ENCODE results near the gene ALKBH1. TPM values are rescaled to one million over a fixed set of nuclear protein-coding genes. Genes with fewer than 3 reads are reported as not detected.

Gene ALKBH1
- polyA plus RNA-seq, 1 donor from 2014 or later, result 20.8 TPM

GRCh38 chr14:77659831-77660230 lies 48.0 kb downstream of the ALKBH1 start:
- Histone ChIP-seq H2AFZ (ENCODE audit: low read depth, low read length) (no peak overlapping the region), H3K9me3 (ENCODE audit: low read length) (no peaks in the 10 kb centered on the region), H3K27me3 (ENCODE audit: insufficient read depth, low read depth, low read length) (no peaks in the 10 kb centered on the region), H3K4me2 (ENCODE audit: low read length) (no peak overlapping the region), H3K9me2 (ENCODE audit: insufficient read depth, low read length) (no peaks in the 10 kb centered on the region), H3K27ac (ENCODE audit: low read length) (peak overlapping the region; percentile 19), H3K36me3 (ENCODE audit: insufficient read depth, low read length) (no peaks in the 10 kb centered on the region), H3K79me2 (replicated peaks; ENCODE audit: insufficient read depth, low read length) (no peaks in the 10 kb centered on the region), H3K9ac (ENCODE audit: low read length) (no peak overlapping the region), H3K4me3 (ENCODE audit: low read length) (no peak overlapping the region), H3F3A (ENCODE audit: insufficient read depth, low read length, poor library complexity, severe bottlenecking) (no peaks in the 10 kb centered on the region), H4K20me1 (ENCODE audit: insufficient read depth) (no peaks in the 10 kb centered on the region)
- TF ChIP-seq TAF1 (IDR thresholded peaks at IDR 0.05; ENCODE audit: low read depth) (no peak), RAD21 (conservative IDR thresholded peaks at IDR 0.05) (no peak)

GRCh38 chr14:77657280-77657679 lies 50.5 kb downstream of the ALKBH1 start:
- TF ChIP-seq TAF1 (IDR thresholded peaks at IDR 0.05; ENCODE audit: low read depth) (no peak), SMC3 (conservative IDR thresholded peaks at IDR 0.05; ENCODE audit: poor library complexity) (no peak)
- no peak overlapping the region for H3K4me2 ChIP-seq (ENCODE audit: low read length)
- H2AFZ ChIP-seq (ENCODE audit: low read depth, low read length), result no peak overlapping the region
- no peaks in the 10 kb centered on the region for H3K9me3 ChIP-seq (ENCODE audit: low read length)
- no peaks in the 10 kb centered on the region for H4K20me1 ChIP-seq (ENCODE audit: insufficient read depth)
- no peak overlapping the region for H3K4me3 ChIP-seq (ENCODE audit: low read length)
- H3K36me3 ChIP-seq (ENCODE audit: insufficient read depth, low read length), result no peaks in the 10 kb centered on the region
- H3K79me2 ChIP-seq (replicated peaks; ENCODE audit: insufficient read depth, low read length), result no peaks in the 10 kb centered on the region
- H3K27me3 ChIP-seq (ENCODE audit: insufficient read depth, low read depth, low read length), result no peaks in the 10 kb centered on the region
- H3K27ac ChIP-seq (ENCODE audit: low read length), result no peak overlapping the region
- H3K9ac ChIP-seq (ENCODE audit: low read length), result no peak overlapping the region
- H3F3A ChIP-seq (ENCODE audit: insufficient read depth, low read length, poor library complexity, severe bottlenecking), result no peaks in the 10 kb centered on the region
- no peaks in the 10 kb centered on the region for H3K9me2 ChIP-seq (ENCODE audit: insufficient read depth, low read length)

DNA sequence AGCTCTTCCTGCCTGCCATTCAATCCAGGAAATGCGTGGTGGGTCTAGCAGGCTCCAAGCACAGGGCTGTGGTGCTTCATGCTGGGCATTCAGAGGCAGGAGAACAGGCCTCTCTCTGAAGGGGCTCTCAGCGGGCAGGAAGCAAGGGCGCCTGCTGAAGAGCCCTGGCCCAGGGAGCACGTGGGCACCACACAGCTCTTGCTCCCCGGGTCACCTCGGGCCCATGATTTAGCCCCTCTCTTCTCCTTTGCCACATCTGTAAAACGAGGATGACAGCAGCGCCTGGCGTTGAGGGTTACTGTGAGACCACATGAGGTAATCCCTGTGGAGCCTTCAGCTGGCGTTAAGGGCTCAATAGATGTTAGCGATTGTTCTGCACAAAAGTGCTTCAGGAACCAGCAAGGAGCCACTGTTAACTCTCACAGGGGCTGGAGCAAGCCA lies 53.8 kb downstream of the ALKBH1 start:
- Histone ChIP-seq H3K27me3 (ENCODE audit: insufficient read depth, low read depth, low read length) (no peaks in the 10 kb centered on the region), H3K27ac (ENCODE audit: low read length) (peak overlapping the region; percentile 66), H3K4me2 (ENCODE audit: low read length) (peak overlapping the region; percentile 35), H3F3A (ENCODE audit: insufficient read depth, low read length, poor library complexity, severe bottlenecking) (no peaks in the 10 kb centered on the region), H3K9me3 (ENCODE audit: low read length) (no peaks in the 10 kb centered on the region), H3K79me2 (replicated peaks; ENCODE audit: insufficient read depth, low read length) (no peaks in the 10 kb centered on the region), H4K20me1 (ENCODE audit: insufficient read depth) (no peaks in the 10 kb centered on the region), H3K9ac (ENCODE audit: low read length) (peak overlapping the region; percentile 57), H3K4me3 (ENCODE audit: low read length) (peak overlapping the region; percentile 23), H3K36me3 (ENCODE audit: insufficient read depth, low read length) (no peaks in the 10 kb centered on the region), H2AFZ (ENCODE audit: low read depth, low read length) (peak overlapping the region; percentile 44), H3K9me2 (ENCODE audit: insufficient read depth, low read length) (no peaks in the 10 kb centered on the region)
- TF ChIP-seq, protein P1, sequence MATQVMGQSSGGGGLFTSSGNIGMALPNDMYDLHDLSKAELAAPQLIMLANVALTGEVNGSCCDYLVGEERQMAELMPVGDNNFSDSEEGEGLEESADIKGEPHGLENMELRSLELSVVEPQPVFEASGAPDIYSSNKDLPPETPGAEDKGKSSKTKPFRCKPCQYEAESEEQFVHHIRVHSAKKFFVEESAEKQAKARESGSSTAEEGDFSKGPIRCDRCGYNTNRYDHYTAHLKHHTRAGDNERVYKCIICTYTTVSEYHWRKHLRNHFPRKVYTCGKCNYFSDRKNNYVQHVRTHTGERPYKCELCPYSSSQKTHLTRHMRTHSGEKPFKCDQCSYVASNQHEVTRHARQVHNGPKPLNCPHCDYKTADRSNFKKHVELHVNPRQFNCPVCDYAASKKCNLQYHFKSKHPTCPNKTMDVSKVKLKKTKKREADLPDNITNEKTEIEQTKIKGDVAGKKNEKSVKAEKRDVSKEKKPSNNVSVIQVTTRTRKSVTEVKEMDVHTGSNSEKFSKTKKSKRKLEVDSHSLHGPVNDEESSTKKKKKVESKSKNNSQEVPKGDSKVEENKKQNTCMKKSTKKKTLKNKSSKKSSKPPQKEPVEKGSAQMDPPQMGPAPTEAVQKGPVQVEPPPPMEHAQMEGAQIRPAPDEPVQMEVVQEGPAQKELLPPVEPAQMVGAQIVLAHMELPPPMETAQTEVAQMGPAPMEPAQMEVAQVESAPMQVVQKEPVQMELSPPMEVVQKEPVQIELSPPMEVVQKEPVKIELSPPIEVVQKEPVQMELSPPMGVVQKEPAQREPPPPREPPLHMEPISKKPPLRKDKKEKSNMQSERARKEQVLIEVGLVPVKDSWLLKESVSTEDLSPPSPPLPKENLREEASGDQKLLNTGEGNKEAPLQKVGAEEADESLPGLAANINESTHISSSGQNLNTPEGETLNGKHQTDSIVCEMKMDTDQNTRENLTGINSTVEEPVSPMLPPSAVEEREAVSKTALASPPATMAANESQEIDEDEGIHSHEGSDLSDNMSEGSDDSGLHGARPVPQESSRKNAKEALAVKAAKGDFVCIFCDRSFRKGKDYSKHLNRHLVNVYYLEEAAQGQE (IDR thresholded peaks at IDR 0.05; ENCODE audit: borderline replicate concordance), result peak; percentile 51
- no peak for TF ChIP-seq SMC3 (conservative IDR thresholded peaks at IDR 0.05; ENCODE audit: poor library complexity)

DNA sequence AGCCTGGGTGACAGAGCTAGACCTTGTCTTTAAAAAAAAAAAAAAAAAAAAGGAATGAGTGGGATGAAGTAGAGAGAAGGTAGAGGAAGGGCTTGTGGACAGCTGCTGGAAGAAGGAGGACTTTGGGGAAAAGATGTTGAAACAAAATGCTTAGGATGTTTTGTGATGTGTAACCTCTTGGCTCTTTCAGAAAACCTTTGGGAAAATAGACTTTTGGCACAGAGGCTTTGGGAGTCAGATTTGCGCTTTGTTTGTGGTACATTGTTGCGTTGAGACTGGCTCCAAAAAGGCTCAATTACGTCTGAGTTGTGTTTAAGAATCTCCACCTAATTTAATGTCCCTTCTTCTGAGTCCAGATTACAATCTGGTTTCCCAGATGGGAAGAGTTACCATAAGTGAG lies 58.5 kb downstream of the ALKBH1 start:
- Histone ChIP-seq H3K36me3 (ENCODE audit: insufficient read depth, low read length) (no peaks in the 10 kb centered on the region), H3K9ac (ENCODE audit: low read length) (no peak overlapping the region), H2AFZ (ENCODE audit: low read depth, low read length) (no peak overlapping the region), H3K27ac (ENCODE audit: low read length) (no peak overlapping the region), H3K4me2 (ENCODE audit: low read length) (no peak overlapping the region), H3K9me3 (ENCODE audit: low read length) (no peaks in the 10 kb centered on the region), H3K27me3 (ENCODE audit: insufficient read depth, low read depth, low read length) (no peaks in the 10 kb centered on the region), H3K4me3 (ENCODE audit: low read length) (no peak overlapping the region), H4K20me1 (ENCODE audit: insufficient read depth) (no peaks in the 10 kb centered on the region), H3K79me2 (replicated peaks; ENCODE audit: insufficient read depth, low read length) (no peaks in the 10 kb centered on the region), H3F3A (ENCODE audit: insufficient read depth, low read length, poor library complexity, severe bottlenecking) (no peaks in the 10 kb centered on the region), H3K9me2 (ENCODE audit: insufficient read depth, low read length) (no peaks in the 10 kb centered on the region)
- TF ChIP-seq EP300 (conservative IDR thresholded peaks at IDR 0.05; ENCODE audit: poor library complexity, severe bottlenecking) (no peak), TAF1 (IDR thresholded peaks at IDR 0.05; ENCODE audit: low read depth) (no peak), SMC3 (conservative IDR thresholded peaks at IDR 0.05; ENCODE audit: poor library complexity) (no peak), POLR2AphosphoS5 (IDR thresholded peaks at IDR 0.05) (no peak), RAD21 (conservative IDR thresholded peaks at IDR 0.05) (no peak), CTCF (IDR thresholded peaks at IDR 0.05; ENCODE audit: poor library complexity, severe bottlenecking) (no peak)
- TF ChIP-seq, protein P1 (IDR thresholded peaks at IDR 0.05; ENCODE audit: borderline replicate concordance), result no peak

Measured in neural cell (in vitro differentiated cells).